GM12865 (cell line): Measurements from ENCODE around the gene SLC26A11.

Source experiments
- DNase-seq: peaks from one replicate; pipeline ENCODE4 v3.0.0; 2010; ENCODE audit warnings: low read depth
- H3K4me3 ChIP-seq: 2 replicates; pipeline ENCODE4 v1.5.1; 2011; ENCODE audit warnings: mild to moderate bottlenecking, low read depth, low read length, control low read depth
- CTCF ChIP-seq: IDR thresholded peaks from 2 replicates; pipeline ENCODE4 v1.5.1; 2011; ENCODE audit warnings: low read length, control low read depth, low read depth, inconsistent platforms; ENCODE audit not compliant: insufficient read depth; ENCODE audit errors: missing control alignments

The SLC26A11 gene

GRCh38 chr17:80187515-80187941 is 32.7 kb upstream of the SLC26A11 start:
- DNase-seq, result no peak
- no peak for TF ChIP-seq CTCF
- H3K4me3 ChIP-seq, result no peak overlapping the region

GRCh38 chr17:80189611-80190010 is 30.6 kb upstream of the SLC26A11 start:
- H3K4me3 ChIP-seq, result no peak overlapping the region
- DNase-seq, result no peak
- no peak for TF ChIP-seq CTCF

- DNase-seq, result no peak
- H3K4me3 ChIP-seq, result no peak overlapping the region
- no peak for TF ChIP-seq CTCF
Observed at GRCh38 chr17:80190716-80191115, 29.5 kb upstream of the SLC26A11 start.

GRCh38 chr17:80191192-80191591 is 29.0 kb upstream of the SLC26A11 start:
- no peak for TF ChIP-seq CTCF
- no peak for DNase-seq
- no peak overlapping the region for H3K4me3 ChIP-seq

GRCh38 chr17:80191865-80192661 is 28.2 kb upstream of the SLC26A11 start:
- DNase-seq, result no peak
- TF ChIP-seq CTCF, result no peak
- no peak overlapping the region for H3K4me3 ChIP-seq

- DNase-seq, result no peak
- no peak for TF ChIP-seq CTCF
- no peak overlapping the region for H3K4me3 ChIP-seq
Observed at GRCh38 chr17:80195141-80195540, 25.1 kb upstream of the SLC26A11 start.
